NAMALWA (cell line): ENCODE measurements around the gene GTSF1L.
"Not testable (repeated sequence)": the region's sequence is repeated elsewhere in the genome, so short reads cannot be mapped to it uniquely, and the experiment has no call there.

ENCODE experiments used
- DNase-seq: peaks from one replicate; pipeline ENCODE4 v3.0.0-alpha.2; 2015; ENCODE audit warnings: low spot score

GTSF1L gene

GRCh38 chr20:43726811-43727338 is at the start of gene GTSF1L:
TSS of gene GTSF1L (minus strand) at chr20:43727002. CDS start at chr20:43726694, 308 bp downstream.
- no peak for DNase-seq

- DNase-seq: no peak
Observed at GRCh38 chr20:43774754-43775153, 48.0 kb upstream of the GTSF1L start.

GRCh38 chr20:43771503-43772190 is 44.8 kb upstream of the GTSF1L start:
- no peak for DNase-seq

- no peak for DNase-seq
Observed at GRCh38 chr20:43770342-43770741, 43.5 kb upstream of the GTSF1L start.

GRCh38 chr20:43767686-43768474 is 41.1 kb upstream of the GTSF1L start:
- no peak for DNase-seq

GRCh38 chr20:43766917-43767316 is 40.1 kb upstream of the GTSF1L start:
- DNase-seq: no peak

- no peak for DNase-seq
Observed at GRCh38 chr20:43766385-43766784, 39.6 kb upstream of the GTSF1L start.

GRCh38 chr20:43765916-43766315 is 39.1 kb upstream of the GTSF1L start:
- no peak for DNase-seq

- no peak for DNase-seq
Observed at GRCh38 chr20:43762911-43763310, 36.1 kb upstream of the GTSF1L start.

GRCh38 chr20:43761386-43762340 is 34.9 kb upstream of the GTSF1L start:
- DNase-seq: no peak

GRCh38 chr20:43757888-43758287 is 31.1 kb upstream of the GTSF1L start:
- not testable (repeated sequence) for DNase-seq

- no peak for DNase-seq
Observed at GRCh38 chr20:43755851-43756250, 29.0 kb upstream of the GTSF1L start.

GRCh38 chr20:43755390-43755789 is 28.6 kb upstream of the GTSF1L start:
- no peak for DNase-seq

GRCh38 chr20:43752561-43753301 is 25.9 kb upstream of the GTSF1L start:
- DNase-seq: peak; percentile 55

- DNase-seq: peak; percentile 18
Observed at GRCh38 chr20:43752051-43752360, 25.2 kb upstream of the GTSF1L start.

GRCh38 chr20:43751167-43752050 is 24.6 kb upstream of the GTSF1L start:
- DNase-seq: peak; percentile 82

- no peak for DNase-seq
Observed at GRCh38 chr20:43750774-43751166, 24.0 kb upstream of the GTSF1L start.

- peak; percentile 68 for DNase-seq
Observed at GRCh38 chr20:43749734-43750294, 23.0 kb upstream of the GTSF1L start.

- DNase-seq: no peak
Observed at GRCh38 chr20:43748274-43748673, 21.5 kb upstream of the GTSF1L start.
